ENCODE results near the gene LIM2. TPM values are rescaled to one million over a fixed set of nuclear protein-coding genes. Genes with fewer than 3 reads are reported as not detected.
A peak's percentile ranks its signal among the peaks of the same experiment; 100 is the strongest.

The LIM2 gene
- total and polyA plus RNA-seq, 9 of the 15 experiments (the other 6 are each of a cell fraction or from before 2014, with no cell fraction given): 0.07 to 0.45 (median 0.18) TPM; not detected in 4

DNA sequence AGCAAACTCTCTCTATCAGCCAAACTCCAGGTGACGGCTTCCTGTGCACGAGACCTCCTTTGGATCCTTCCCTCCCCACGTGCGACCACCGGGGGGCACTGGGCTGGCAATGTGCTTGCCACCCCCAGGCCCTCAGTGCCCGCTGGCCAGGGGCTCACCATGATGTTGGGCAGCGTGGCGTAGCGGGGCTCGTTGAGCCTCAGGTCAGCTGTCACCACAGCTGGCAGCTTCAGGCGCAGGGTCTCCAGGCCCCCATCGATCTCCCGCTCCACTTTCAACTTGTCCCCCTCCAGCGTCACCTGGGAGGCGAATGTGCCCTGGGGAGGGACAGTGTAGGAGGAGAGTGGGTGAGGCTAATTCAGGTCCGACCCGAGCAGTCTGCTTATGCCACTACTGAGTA lies 41.0 kb downstream of the LIM2 start:
- in situ Hi-C loops (cut with MboI): no loop called here
- Histone ChIP-seq H3K27ac (ENCODE audit: extremely low read depth, low read depth, low read length) (no peak overlapping the region), H3K9me1 (ENCODE audit: control insufficient read depth, insufficient read depth, low read length) (peaks cover 5% of the 10 kb centered on the region), H3K27me3 (ENCODE audit: control insufficient read depth in 2 of 2, insufficient read depth in 2 of 2, low read length in 2 of 2) (no peaks in the 10 kb centered on the region), H3K4me1 (replicated peaks in 1 of 2; ENCODE audit: control insufficient read depth in 2 of 2, insufficient read depth in 2 of 2, low read length in 2 of 2) (peaks cover 33 to 39% of the 10 kb centered on the region in 2 experiments), H2AFZ (ENCODE audit: low read depth, low read length) (no peak overlapping the region), H4K20me1 (replicated peaks; ENCODE audit: control insufficient read depth, insufficient read depth, low read length) (no peaks in the 10 kb centered on the region), H3K36me3 (ENCODE audit: control insufficient read depth, insufficient read depth, low read length) (peaks cover 65% of the 10 kb centered on the region), H3K9me3 (replicated peaks; ENCODE audit: control insufficient read depth, insufficient read depth, low read depth, low read length) (no peaks in the 10 kb centered on the region), H3K4me2 (ENCODE audit: insufficient read depth, low read length) (no peak overlapping the region), H3K9ac (ENCODE audit: insufficient read depth in 1 of 2, low read depth in 2 of 2, low read length in 2 of 2) (no peak overlapping the region; a peak in 1 of 4 replicates), H3K79me2 (ENCODE audit: control insufficient read depth, insufficient read depth, low read length) (no peaks in the 10 kb centered on the region), H3K4me3 (no peak overlapping the region)
- TF ChIP-seq ZNF23 (CRISPR knock-in tag; IDR thresholded peaks at IDR 0.05) (no peak), HDAC2 (IDR thresholded peaks at IDR 0.05) (no peak), RBFOX2 (IDR thresholded peaks at IDR 0.05; ENCODE audit: low read depth, low read length) (peak; percentile 41; the same call in 1 of the 2 replicates), PPARD (CRISPR knock-in tag; IDR thresholded peaks at IDR 0.05) (no peak), MYC (IDR thresholded peaks at IDR 0.05; ENCODE audit: low read depth, low read length) (no peak), MYC (CRISPR knock-in tag; IDR thresholded peaks at IDR 0.05; ENCODE audit: borderline replicate concordance, low read depth) (no peak), ZNF311 (CRISPR knock-in tag; IDR thresholded peaks at IDR 0.05) (no peak), SIX5 (IDR thresholded peaks at IDR 0.05; ENCODE audit: borderline replicate concordance in 1 of 2, insufficient read depth in 1 of 2, low read depth in 1 of 2, low read length in 2 of 2) (no peak), POLR2G (IDR thresholded peaks at IDR 0.05; ENCODE audit: low read depth, low read length) (peak; percentile 64)
- TF ChIP-seq, protein P1, sequence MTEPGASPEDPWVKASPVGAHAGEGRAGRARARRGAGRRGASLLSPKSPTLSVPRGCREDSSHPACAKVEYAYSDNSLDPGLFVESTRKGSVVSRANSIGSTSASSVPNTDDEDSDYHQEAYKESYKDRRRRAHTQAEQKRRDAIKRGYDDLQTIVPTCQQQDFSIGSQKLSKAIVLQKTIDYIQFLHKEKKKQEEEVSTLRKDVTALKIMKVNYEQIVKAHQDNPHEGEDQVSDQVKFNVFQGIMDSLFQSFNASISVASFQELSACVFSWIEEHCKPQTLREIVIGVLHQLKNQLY (CRISPR knock-in tag; conservative IDR thresholded peaks at IDR 0.05): no peak
- TF ChIP-seq, protein P2, sequence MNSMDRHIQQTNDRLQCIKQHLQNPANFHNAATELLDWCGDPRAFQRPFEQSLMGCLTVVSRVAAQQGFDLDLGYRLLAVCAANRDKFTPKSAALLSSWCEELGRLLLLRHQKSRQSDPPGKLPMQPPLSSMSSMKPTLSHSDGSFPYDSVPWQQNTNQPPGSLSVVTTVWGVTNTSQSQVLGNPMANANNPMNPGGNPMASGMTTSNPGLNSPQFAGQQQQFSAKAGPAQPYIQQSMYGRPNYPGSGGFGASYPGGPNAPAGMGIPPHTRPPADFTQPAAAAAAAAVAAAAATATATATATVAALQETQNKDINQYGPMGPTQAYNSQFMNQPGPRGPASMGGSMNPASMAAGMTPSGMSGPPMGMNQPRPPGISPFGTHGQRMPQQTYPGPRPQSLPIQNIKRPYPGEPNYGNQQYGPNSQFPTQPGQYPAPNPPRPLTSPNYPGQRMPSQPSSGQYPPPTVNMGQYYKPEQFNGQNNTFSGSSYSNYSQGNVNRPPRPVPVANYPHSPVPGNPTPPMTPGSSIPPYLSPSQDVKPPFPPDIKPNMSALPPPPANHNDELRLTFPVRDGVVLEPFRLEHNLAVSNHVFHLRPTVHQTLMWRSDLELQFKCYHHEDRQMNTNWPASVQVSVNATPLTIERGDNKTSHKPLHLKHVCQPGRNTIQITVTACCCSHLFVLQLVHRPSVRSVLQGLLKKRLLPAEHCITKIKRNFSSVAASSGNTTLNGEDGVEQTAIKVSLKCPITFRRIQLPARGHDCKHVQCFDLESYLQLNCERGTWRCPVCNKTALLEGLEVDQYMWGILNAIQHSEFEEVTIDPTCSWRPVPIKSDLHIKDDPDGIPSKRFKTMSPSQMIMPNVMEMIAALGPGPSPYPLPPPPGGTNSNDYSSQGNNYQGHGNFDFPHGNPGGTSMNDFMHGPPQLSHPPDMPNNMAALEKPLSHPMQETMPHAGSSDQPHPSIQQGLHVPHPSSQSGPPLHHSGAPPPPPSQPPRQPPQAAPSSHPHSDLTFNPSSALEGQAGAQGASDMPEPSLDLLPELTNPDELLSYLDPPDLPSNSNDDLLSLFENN (IDR thresholded peaks at IDR 0.05; ENCODE audit: low read depth in 2 of 2, low read length in 2 of 2): no peak
- no TSS peak for BruUV-seq (replicated peaks)
- ATAC-seq (no peak), FAIRE-seq (no peak), DNase-seq (ENCODE audit: extremely low read depth in 1 of 4, low spot score in 3 of 4) (no peak)
- ChIA-PET POLR2A (interaction anchor here (0.5 to 0.6 kb wide), 2 partner anchors 12 to 33 kb away, joined by 3 read pairs; no protein-coding TSS in a partner anchor), CTCF (ENCODE audit: low intra/inter-chr PET ratio) (no interaction called here)
- 82% methylated on average over 10 of the region's 17 CpGs for whole genome bisulfite sequencing (ENCODE audit: insufficient coverage, low coverage, missing lambda C conversion rate)
- intact Hi-C loops (cut with micrococcal nuclease): no loop called here
